Right lobe of liver (tissue), 6 donors: ENCODE data around the gene MAPK6. TPM values are rescaled to one million over a fixed set of nuclear protein-coding genes. Genes with fewer than 3 reads are reported as not detected.

Experiments
- ATAC-seq, 4 donors: fragments of 200-7000 bp; cut with Tn5 transposase; one replicate each; pipeline ENCODE4 v1.9.1; 2020; ENCODE audit warnings: mild to moderate bottlenecking in 4 of 4, moderate library complexity in 4 of 4
- DNase-seq, 3 donors: peaks; one replicate each; pipeline ENCODE4 v3.0.0-alpha.2; 2020
- H3K27ac ChIP-seq, 3 donors: fragments of 200-600 bp; one replicate each; pipeline ENCODE4 v1.8.0; 2022
- H3K27me3 ChIP-seq, 2 donors: fragments of 200-600 bp; one replicate each; pipeline ENCODE4 v1.8.0; 2022
- H3K36me3 ChIP-seq, 4 donors: fragments of 200-600 bp; sonication (generic) in 1 of 4; one replicate each; pipeline versions ENCODE4 v1.5.1 to v1.8.0; 2017 to 2022; ENCODE audit warnings: control low read depth in 1 of 4
- H3K4me1 ChIP-seq, 4 donors: fragments of 200-600 bp; sonication (generic) in 1 of 4; one replicate each; pipeline versions ENCODE4 v1.5.1 to v1.8.0; 2017 to 2022; ENCODE audit warnings: control low read depth in 1 of 4
- H3K4me3 ChIP-seq, 3 donors: fragments of 200-600 bp; one replicate each; pipeline ENCODE4 v1.8.0; 2022
- H3K9me3 ChIP-seq, 4 donors: fragments of 200-600 bp; sonication (generic) in 1 of 4; one replicate each; pipeline versions ENCODE4 v1.5.1 to v1.8.0; 2017 to 2022; ENCODE audit warnings: control low read depth in 1 of 4
- POLR2A ChIP-seq: fragments of 450-650 bp; IDR thresholded peaks from one replicate; pipeline ENCODE4 v1.6.1; 2017; ENCODE audit warnings: antibody characterized with exemption, mild to moderate bottlenecking
- WGBS: methylation state at CpG from one replicate; pipeline ENCODE4 v1.1.6; 2018; ENCODE audit warnings: low coverage, low lambda C conversion rate; ENCODE audit not compliant: insufficient coverage; ENCODE audit errors: missing lambda C conversion rate; 5-methylcytosine and 5-hydroxymethylcytosine counted together
- intact Hi-C, 2 donors: fragments of 100-400 bp; cut with DNase I; formaldehyde crosslinking; loops; one replicate each; pipeline versions ENCODE4 v1.11.2 to v1.14.1; 2022
- long read RNA-seq: library from polyadenylated mRNA; unstranded; transcript quantifications from one replicate; pipeline ENCODE4 v2.0.0, GENCODE V29; 2019
- total RNA-seq, 6 experiments: library from RNA; depleted of rRNA in 2 of 6; stranded (reverse); fragments of >200 nt in 2 of 6; fragmentation: NEBNext Ultra II Directional in 3 of 6; extraction: Animal tissue kit (Norgen Biotek cat#: 25700) in 3 of 6; gene quantifications; one replicate each; pipeline versions ENCODE4 v1.1.0 to v1.2.4, GENCODE V29; 2016 to 2023
- TF ChIP-seq, protein P1 (sequence below), 4 donors: fragments of 200-600 bp in 3 of 4; fragments of 450-650 bp in 1 of 4; IDR thresholded peaks; one replicate each; pipeline versions ENCODE4 v1.5.1 to v1.8.0; 2016 to 2022; ENCODE audit warnings: antibody characterized with exemption in 4 of 4, mild to moderate bottlenecking in 2 of 4
- donor health status: DM: no; HTN: yes; CAD: no.
- donor health status: DM: no; HTN: no; CAD: no.
- donor health status: DM: no; HTN: no; CAD: no.
- donor health status: DM: no; HTN: yes; CAD: no.
- donor health status: DM: no; HTN: yes; CAD: no.

MAPK6 gene
- total RNA-seq = 10 to 100 TPM; 15.8 to 35.8 (median 22.3) TPM
- long read RNA-seq, partial matches to known transcripts = 0 of 1 reads
- long read RNA-seq, other reads (novel, unspliced or antisense) = 1 of 1 reads

DNA sequence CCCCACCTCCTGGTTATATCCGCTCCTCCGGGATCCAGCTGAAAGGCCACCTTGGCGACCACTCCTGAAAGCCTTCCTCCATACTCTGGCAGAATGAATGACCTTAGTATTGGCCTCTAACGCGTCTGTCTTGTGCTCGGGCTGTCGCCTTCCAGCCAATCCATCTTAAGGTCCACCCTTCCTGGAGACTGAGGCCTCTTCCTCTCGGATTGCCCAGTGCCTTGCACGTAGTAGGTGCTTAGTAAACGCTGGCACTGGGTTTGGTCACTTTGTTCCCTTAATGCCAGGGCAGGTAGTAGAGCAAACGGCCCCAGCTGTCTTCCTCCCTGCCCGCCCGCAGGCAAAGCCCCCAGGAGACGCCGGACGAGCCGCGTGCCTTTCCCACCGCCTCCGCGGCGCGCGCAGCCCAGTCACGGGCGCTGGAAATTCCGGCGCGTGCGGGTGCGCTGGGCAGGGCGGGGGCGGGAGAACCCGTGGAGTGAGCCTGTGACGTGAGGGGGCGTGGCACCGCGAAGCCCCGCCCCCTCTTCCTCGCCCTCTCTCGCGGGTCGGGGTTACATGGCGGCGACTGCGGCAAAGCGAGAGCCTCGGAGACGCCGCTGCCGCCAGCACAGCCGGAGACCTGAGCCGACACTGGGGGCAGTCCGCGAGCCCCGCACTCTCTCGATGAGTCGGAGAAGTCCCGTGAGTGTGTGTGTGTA lies at the start of gene MAPK6:
MAPK6 (plus strand) TSS at position 527 of the 701 bp plus-strand sequence. CDS start 27,242 bp downstream, outside the sequence.
- Histone ChIP-seq H3K27me3 (no peaks in the 10 kb centered on the region), H3K9me3 (no peaks in the 10 kb centered on the region), H3K4me3 (peak within 1 kb of the TSS; percentile 59 to 70 (median 63)), H3K4me1 (peaks cover 0 to 16% (median 3%) of the 10 kb centered on the region in 4 donors), H3K27ac (peak within 1 kb of the TSS; percentile 95 to 97 (median 96)), H3K36me3 (no peaks in the 10 kb centered on the region)
- peak; percentile 93 for TF ChIP-seq POLR2A
- TF ChIP-seq, protein P1, sequence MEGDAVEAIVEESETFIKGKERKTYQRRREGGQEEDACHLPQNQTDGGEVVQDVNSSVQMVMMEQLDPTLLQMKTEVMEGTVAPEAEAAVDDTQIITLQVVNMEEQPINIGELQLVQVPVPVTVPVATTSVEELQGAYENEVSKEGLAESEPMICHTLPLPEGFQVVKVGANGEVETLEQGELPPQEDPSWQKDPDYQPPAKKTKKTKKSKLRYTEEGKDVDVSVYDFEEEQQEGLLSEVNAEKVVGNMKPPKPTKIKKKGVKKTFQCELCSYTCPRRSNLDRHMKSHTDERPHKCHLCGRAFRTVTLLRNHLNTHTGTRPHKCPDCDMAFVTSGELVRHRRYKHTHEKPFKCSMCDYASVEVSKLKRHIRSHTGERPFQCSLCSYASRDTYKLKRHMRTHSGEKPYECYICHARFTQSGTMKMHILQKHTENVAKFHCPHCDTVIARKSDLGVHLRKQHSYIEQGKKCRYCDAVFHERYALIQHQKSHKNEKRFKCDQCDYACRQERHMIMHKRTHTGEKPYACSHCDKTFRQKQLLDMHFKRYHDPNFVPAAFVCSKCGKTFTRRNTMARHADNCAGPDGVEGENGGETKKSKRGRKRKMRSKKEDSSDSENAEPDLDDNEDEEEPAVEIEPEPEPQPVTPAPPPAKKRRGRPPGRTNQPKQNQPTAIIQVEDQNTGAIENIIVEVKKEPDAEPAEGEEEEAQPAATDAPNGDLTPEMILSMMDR (IDR thresholded peaks at IDR 0.05) = no peak
- DNase-seq = peak; percentile 94 to 95 (median 95)
- 3% methylated on average over 10 of the region's 59 CpGs for WGBS
- intact Hi-C loops = no loop called here
- ATAC-seq = peak; percentile 81 to 89 (median 84)

DNA sequence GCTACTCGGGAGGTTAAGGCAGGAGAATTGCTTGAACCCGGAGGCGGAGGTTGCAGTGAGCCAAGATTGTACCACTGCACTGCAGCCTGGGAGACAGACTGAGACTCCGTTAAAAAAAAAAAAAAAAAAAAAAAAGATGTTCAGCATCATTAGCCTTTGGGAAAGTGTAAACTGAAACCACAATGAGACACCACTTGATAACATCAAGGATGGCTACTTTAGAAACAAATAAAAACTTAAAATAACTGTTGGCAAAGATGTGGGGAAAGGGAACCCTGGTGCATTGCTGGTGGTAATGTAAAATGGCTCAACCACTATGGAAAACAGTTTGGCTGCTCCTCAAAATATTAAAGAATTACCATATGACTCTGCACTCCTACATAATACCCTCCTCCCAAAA lies 49.3 kb upstream of the MAPK6 start:
- Histone ChIP-seq H3K36me3 (no peaks in the 10 kb centered on the region), H3K4me3 (peak overlapping the region in 1 of 3 donors; percentile 4), H3K27me3 (no peaks in the 10 kb centered on the region), H3K9me3 (no peaks in the 10 kb centered on the region), H3K4me1 (peaks cover 0 to 17% (median 3%) of the 10 kb centered on the region in 4 donors), H3K27ac (peak overlapping the region in 1 of 3 donors; percentile 9)
- 65% methylated on average over 4 of the region's 4 CpGs for WGBS
- DNase-seq (no peak), ATAC-seq (no peak)
- intact Hi-C loops = no loop called here
- no peak for TF ChIP-seq POLR2A
- TF ChIP-seq, protein P1 (IDR thresholded peaks at IDR 0.05) = no peak

DNA sequence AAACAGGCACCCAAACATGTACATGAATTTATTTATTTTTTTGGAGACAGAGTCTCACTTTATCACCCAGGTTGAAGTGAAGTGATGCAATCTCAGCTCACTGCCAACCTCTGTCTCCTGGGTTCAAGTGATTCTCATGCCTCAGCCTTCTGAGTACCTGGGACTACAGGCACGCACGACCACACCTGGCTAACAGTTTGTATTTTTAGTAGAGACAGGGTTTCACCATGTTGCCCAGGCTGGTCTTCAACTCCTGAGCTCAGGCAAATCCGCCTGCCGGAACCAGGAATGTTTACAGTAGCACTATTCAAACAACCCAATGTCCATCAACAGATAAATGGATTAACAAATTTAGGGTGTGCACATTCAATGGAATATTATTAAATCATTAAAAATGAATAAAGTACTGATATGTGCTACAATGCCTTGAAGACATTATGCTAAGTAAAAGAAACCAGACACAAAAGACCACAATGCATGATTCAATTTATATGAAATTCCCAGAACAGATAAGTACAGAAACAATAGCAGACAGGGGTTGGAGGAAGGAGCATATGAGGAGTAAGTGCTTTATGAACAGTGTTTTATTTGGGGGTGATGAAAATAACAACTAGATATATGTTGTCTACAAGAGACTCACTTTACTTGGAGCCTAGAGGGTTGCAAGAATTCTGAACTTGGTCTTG lies 48.7 kb upstream of the MAPK6 start:
- WGBS = 16% methylated on average over 4 of the region's 4 CpGs
- H3K9me3 ChIP-seq = no peaks in the 10 kb centered on the region
- no peaks in the 10 kb centered on the region for H3K36me3 ChIP-seq
- ATAC-seq (peak; percentile 24 to 51 (median 28)), DNase-seq (no peak)
- intact Hi-C loops = no loop called here
- TF ChIP-seq, protein P1 (IDR thresholded peaks at IDR 0.05) = no peak
- TF ChIP-seq POLR2A = no peak
- H3K4me1 ChIP-seq = peaks cover 0 to 17% (median 3%) of the 10 kb centered on the region in 4 donors
- peak overlapping the region in 1 of 3 donors; percentile 9 for H3K27ac ChIP-seq
- H3K27me3 ChIP-seq = no peaks in the 10 kb centered on the region
- H3K4me3 ChIP-seq = peak overlapping the region; percentile 2 to 91 (median 69)

DNA sequence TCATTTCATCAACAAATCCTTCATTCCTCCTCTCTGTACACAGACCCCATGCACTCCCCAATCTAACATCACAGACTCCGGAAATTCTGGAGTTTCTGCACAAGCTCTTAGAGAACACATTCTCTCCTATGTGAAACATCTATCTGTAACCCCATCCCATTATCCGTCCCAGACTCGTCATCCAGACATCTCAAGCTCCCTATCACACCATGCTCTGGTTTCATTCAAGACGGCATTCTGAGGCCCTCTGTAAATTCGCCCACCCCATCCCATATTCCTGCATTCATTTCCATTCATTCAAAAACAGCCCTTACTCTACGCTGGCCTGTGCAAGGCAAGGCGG lies 48.0 kb upstream of the MAPK6 start:
- WGBS = 0% methylated on average over 7 of the region's 7 CpGs

More for the DNA sequence above, 48.0 kb upstream of the MAPK6 start:
- no peaks in the 10 kb centered on the region for H3K9me3 ChIP-seq
- TF ChIP-seq, protein P1 (IDR thresholded peaks at IDR 0.05) = no peak
- TF ChIP-seq POLR2A = no peak
- DNase-seq (no peak), ATAC-seq (peak in 1 of 4 donors; percentile 7)
- H3K4me3 ChIP-seq = peak overlapping the region; percentile 64 to 91 (median 69)
- intact Hi-C loops = no loop called here
- no peaks in the 10 kb centered on the region for H3K36me3 ChIP-seq
- H3K4me1 ChIP-seq = peaks cover 0 to 22% (median 3%) of the 10 kb centered on the region in 4 donors
- H3K27ac ChIP-seq = peak overlapping the region; percentile 79 to 91 (median 87)
- H3K27me3 ChIP-seq = no peaks in the 10 kb centered on the region
